HepG2 (cell line): ENCODE measurements around the gene OPRL1. TPM values are rescaled to one million over a fixed set of nuclear protein-coding genes. Genes with fewer than 3 reads are reported as not detected.

Experiments used
- DNMT1 ChIP-seq: sonication (generic); formaldehyde crosslinking; IDR thresholded peaks from 2 replicates; pipeline ENCODE4 v1.5.1; 2020; ENCODE audit warnings: mild to moderate bottlenecking, missing genetic modification reagents
- DR1 ChIP-seq: sonication (generic); formaldehyde crosslinking; IDR thresholded peaks from 2 replicates; pipeline ENCODE4 v1.8.0; 2021; ENCODE audit warnings: mild to moderate bottlenecking, missing genetic modification reagents, inconsistent platforms
- GABPB1 ChIP-seq: IDR thresholded peaks from 2 replicates; pipeline ENCODE4 v1.6.1; 2016; ENCODE audit warnings: mild to moderate bottlenecking, missing genetic modification reagents, moderate library complexity, missing compliant biosample characterization
- MAFK ChIP-seq, 2 experiments: IDR thresholded peaks in 1 of 2; conservative IDR thresholded peaks in 1 of 2; 2 replicates each; pipeline ENCODE4 v1.6.1; 2011; ENCODE audit warnings: improper control_type of control experiment in 2 of 2, low read length in 2 of 2
- MXD1 ChIP-seq: sonication (generic); formaldehyde crosslinking; IDR thresholded peaks from 2 replicates; pipeline ENCODE4 v1.4.0; 2020; ENCODE audit warnings: mild to moderate bottlenecking, missing genetic modification reagents
- MYC ChIP-seq: sonication (generic); formaldehyde crosslinking; IDR thresholded peaks from 2 replicates; pipeline ENCODE4 v1.9.0; 2021; ENCODE audit warnings: missing genetic modification reagents, borderline replicate concordance
- PHB2 ChIP-seq: fragments of 450-650 bp; IDR thresholded peaks from 2 replicates; pipeline ENCODE4 v1.6.1; 2018; ENCODE audit not compliant: partially characterized antibody
- SAP130 ChIP-seq: IDR thresholded peaks from 2 replicates; pipeline ENCODE4 v1.6.1; 2016; ENCODE audit warnings: low read depth
- SIN3A ChIP-seq: IDR thresholded peaks from 2 replicates; pipeline ENCODE4 v1.6.1; 2011; ENCODE audit warnings: low read depth, mild to moderate bottlenecking, control low read depth, low read length, borderline replicate concordance
- TFAP4 ChIP-seq: sonication (generic); IDR thresholded peaks from 2 replicates; pipeline ENCODE4 v1.6.1; 2016; ENCODE audit warnings: low read depth, borderline replicate concordance
- U2AF1 ChIP-seq: fragments of 200-400 bp; formaldehyde crosslinking; optimal IDR thresholded peaks from 2 replicates; pipeline ENCODE3; 2017; ENCODE audit warnings: mild to moderate bottlenecking, low read depth, low read length
- ZFP37 ChIP-seq: sonication (generic); formaldehyde crosslinking; IDR thresholded peaks from 2 replicates; pipeline ENCODE4 v1.4.0; 2020; ENCODE audit warnings: missing genetic modification reagents, borderline replicate concordance
- ZNF691 ChIP-seq: sonication (generic); formaldehyde crosslinking; IDR thresholded peaks from 2 replicates; pipeline ENCODE4 v1.4.0; 2020; ENCODE audit warnings: missing genetic modification reagents, low read depth, mild to moderate bottlenecking, borderline replicate concordance
- ZZZ3 ChIP-seq: sonication (generic); formaldehyde crosslinking; IDR thresholded peaks from 2 replicates; pipeline ENCODE4 v1.4.0; 2020; ENCODE audit warnings: missing genetic modification reagents, mild to moderate bottlenecking, borderline replicate concordance
- polyA plus RNA-seq, 8 experiments: library from polyadenylated mRNA; depleted of rRNA in 3 of 8; stranded (reverse) in 7 of 8; unstranded in 1 of 8; fragments of >200 nt; fragmentation: Illumina TruSeq in 4 of 8; extraction: Trizol in 4 of 8; gene quantifications; 2 replicates each; pipeline versions ENCODE4 v1.2.1 to v1.2.3, GENCODE V29; 2011 to 2016; ENCODE audit warnings: low read depth in 4 of 8, missing spikeins in 1 of 8, mixed read lengths in 1 of 8; ENCODE audit not compliant: insufficient read depth in 1 of 8
- total RNA-seq, 5 experiments: library from RNA; depleted of rRNA; stranded (reverse); fragments of >200 nt; fragmentation: Illumina TruSeq; extraction: Trizol; gene quantifications; 2 replicates each; pipeline ENCODE4 v1.2.3, GENCODE V29; 2016; ENCODE audit warnings: low read depth in 1 of 5
- TF ChIP-seq, protein P1 (sequence below): sonication (generic); formaldehyde crosslinking; IDR thresholded peaks from 2 replicates; pipeline ENCODE4 v1.8.1; 2023; ENCODE audit warnings: mild to moderate bottlenecking, inconsistent platforms, moderate library complexity, missing genetic modification reagents, borderline replicate concordance
- TF ChIP-seq, protein P2 (sequence below): sonication (generic); formaldehyde crosslinking; IDR thresholded peaks from 2 replicates; pipeline ENCODE4 v1.4.0; 2020; ENCODE audit warnings: missing genetic modification reagents
- TF ChIP-seq, protein P3 (sequence below): IDR thresholded peaks from 2 replicates; pipeline ENCODE4 v1.6.1; 2012; ENCODE audit warnings: low read depth, low read length, improper control_type of control experiment
- TF ChIP-seq, protein P4 (sequence below): sonication (generic); formaldehyde crosslinking; IDR thresholded peaks from 2 replicates; pipeline ENCODE4 v1.4.0; 2020; ENCODE audit warnings: low read depth, mild to moderate bottlenecking, missing genetic modification reagents
- TF ChIP-seq, protein P5 (sequence below): sonication (generic); formaldehyde crosslinking; IDR thresholded peaks from 2 replicates; pipeline ENCODE4 v1.8.1; 2023; ENCODE audit warnings: missing genetic modification reagents, mild to moderate bottlenecking, borderline replicate concordance

Gene OPRL1
- total and polyA plus RNA-seq, 2 of the 13 experiments (the other 11 are each of a cell fraction or from before 2014, with no cell fraction given), result 0.35 to 0.71 TPM

- TF ChIP-seq MYC (CRISPR knock-in tag) (peak; percentile 53; the same call in 1 of the 2 replicates), DNMT1 (CRISPR knock-in tag) (no peak), ZNF691 (peak; percentile 32; the same call in 1 of the 2 replicates), ZFP37 (no peak), SAP130 (CRISPR knock-in tag) (peak; percentile 46), MAFK (conservative IDR thresholded peaks at IDR 0.05 in 1 of 2, IDR thresholded peaks at IDR 0.05 in 1 of 2; ENCODE audit: low read length in 2 of 2) (no peak), U2AF1 (no peak), DR1 (CRISPR knock-in tag) (peak; percentile 15; the same call in 1 of the 2 replicates), SIN3A (no peak), MXD1 (CRISPR knock-in tag) (peak; percentile 64; the same call in 1 of the 2 replicates), GABPB1 (CRISPR knock-in tag) (0 out of 2 replicates have a peak, but pooled peaks have one; percentile 29), PHB2 (no peak), ZZZ3 (0 out of 2 replicates have a peak, but pooled peaks have one; percentile 42), TFAP4 (peak; percentile 18; the same call in 1 of the 2 replicates)
- TF ChIP-seq, protein P1, sequence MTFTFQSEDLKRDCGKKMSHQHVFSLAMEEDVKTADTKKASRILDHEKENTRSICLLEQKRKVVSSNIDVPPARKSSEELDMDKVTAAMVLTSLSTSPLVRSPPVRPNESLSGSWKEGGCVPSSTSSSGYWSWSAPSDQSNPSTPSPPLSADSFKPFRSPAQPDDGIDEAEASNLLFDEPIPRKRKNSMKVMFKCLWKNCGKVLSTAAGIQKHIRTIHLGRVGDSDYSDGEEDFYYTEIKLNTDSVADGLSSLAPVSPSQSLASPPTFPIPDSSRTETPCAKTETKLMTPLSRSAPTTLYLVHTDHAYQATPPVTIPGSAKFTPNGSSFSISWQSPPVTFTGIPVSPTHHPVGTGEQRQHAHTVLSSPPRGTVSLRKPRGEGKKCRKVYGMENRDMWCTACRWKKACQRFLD (CRISPR knock-in tag), result no peak
- TF ChIP-seq, protein P2, sequence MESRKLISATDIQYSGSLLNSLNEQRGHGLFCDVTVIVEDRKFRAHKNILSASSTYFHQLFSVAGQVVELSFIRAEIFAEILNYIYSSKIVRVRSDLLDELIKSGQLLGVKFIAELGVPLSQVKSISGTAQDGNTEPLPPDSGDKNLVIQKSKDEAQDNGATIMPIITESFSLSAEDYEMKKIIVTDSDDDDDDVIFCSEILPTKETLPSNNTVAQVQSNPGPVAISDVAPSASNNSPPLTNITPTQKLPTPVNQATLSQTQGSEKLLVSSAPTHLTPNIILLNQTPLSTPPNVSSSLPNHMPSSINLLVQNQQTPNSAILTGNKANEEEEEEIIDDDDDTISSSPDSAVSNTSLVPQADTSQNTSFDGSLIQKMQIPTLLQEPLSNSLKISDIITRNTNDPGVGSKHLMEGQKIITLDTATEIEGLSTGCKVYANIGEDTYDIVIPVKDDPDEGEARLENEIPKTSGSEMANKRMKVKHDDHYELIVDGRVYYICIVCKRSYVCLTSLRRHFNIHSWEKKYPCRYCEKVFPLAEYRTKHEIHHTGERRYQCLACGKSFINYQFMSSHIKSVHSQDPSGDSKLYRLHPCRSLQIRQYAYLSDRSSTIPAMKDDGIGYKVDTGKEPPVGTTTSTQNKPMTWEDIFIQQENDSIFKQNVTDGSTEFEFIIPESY (CRISPR knock-in tag), result peak; percentile 16; the same call in 1 of the 2 replicates
- TF ChIP-seq, protein P3, sequence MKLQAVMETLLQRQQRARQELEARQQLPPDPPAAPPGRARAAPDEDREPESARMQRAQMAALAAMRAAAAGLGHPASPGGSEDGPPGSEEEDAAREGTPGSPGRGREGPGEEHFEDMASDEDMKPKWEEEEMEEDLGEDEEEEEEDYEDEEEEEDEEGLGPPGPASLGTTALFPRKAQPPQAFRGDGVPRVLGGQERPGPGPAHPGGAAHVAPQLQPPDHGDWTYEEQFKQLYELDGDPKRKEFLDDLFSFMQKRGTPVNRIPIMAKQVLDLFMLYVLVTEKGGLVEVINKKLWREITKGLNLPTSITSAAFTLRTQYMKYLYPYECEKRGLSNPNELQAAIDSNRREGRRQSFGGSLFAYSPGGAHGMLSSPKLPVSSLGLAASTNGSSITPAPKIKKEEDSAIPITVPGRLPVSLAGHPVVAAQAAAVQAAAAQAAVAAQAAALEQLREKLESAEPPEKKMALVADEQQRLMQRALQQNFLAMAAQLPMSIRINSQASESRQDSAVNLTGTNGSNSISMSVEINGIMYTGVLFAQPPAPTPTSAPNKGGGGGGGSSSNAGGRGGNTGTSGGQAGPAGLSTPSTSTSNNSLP, result no peak
- TF ChIP-seq, protein P4, sequence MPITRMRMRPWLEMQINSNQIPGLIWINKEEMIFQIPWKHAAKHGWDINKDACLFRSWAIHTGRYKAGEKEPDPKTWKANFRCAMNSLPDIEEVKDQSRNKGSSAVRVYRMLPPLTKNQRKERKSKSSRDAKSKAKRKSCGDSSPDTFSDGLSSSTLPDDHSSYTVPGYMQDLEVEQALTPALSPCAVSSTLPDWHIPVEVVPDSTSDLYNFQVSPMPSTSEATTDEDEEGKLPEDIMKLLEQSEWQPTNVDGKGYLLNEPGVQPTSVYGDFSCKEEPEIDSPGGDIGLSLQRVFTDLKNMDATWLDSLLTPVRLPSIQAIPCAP, result 0 out of 2 replicates have a peak, but pooled peaks have one; percentile 22
- TF ChIP-seq, protein P5, sequence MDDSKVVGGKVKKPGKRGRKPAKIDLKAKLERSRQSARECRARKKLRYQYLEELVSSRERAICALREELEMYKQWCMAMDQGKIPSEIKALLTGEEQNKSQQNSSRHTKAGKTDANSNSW (CRISPR knock-in tag), result no peak
Measured at GRCh38 chr20:64051561-64052325, 28.1 kb upstream of the OPRL1 start (continued).
